Peyer's patch (tissue), 4 donors: ENCODE measurements around the gene LMO1.

Source experiments
- POLR2A ChIP-seq, 2 donors: fragments of 450-650 bp; IDR thresholded peaks; one replicate each; pipeline ENCODE4 v1.5.1; 2017; ENCODE audit warnings: antibody characterized with exemption in 2 of 2, mild to moderate bottlenecking in 2 of 2, moderate library complexity in 2 of 2
- TF ChIP-seq, protein P1 (sequence below), 6 experiments: fragments of 450-650 bp in 4 of 6; fragments of 200-600 bp in 2 of 6; sonication (generic) in 1 of 6; IDR thresholded peaks; one replicate each; pipeline ENCODE4 v1.5.1; 2017 to 2019; ENCODE audit warnings: antibody characterized with exemption in 6 of 6, mild to moderate bottlenecking in 3 of 6, moderate library complexity in 1 of 6

- TF ChIP-seq, protein P1, sequence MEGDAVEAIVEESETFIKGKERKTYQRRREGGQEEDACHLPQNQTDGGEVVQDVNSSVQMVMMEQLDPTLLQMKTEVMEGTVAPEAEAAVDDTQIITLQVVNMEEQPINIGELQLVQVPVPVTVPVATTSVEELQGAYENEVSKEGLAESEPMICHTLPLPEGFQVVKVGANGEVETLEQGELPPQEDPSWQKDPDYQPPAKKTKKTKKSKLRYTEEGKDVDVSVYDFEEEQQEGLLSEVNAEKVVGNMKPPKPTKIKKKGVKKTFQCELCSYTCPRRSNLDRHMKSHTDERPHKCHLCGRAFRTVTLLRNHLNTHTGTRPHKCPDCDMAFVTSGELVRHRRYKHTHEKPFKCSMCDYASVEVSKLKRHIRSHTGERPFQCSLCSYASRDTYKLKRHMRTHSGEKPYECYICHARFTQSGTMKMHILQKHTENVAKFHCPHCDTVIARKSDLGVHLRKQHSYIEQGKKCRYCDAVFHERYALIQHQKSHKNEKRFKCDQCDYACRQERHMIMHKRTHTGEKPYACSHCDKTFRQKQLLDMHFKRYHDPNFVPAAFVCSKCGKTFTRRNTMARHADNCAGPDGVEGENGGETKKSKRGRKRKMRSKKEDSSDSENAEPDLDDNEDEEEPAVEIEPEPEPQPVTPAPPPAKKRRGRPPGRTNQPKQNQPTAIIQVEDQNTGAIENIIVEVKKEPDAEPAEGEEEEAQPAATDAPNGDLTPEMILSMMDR (IDR thresholded peaks at IDR 0.05): no peak
- no peak for TF ChIP-seq POLR2A (IDR thresholded peaks at IDR 0.05)
Measured at GRCh38 chr11:8258289-8258688, 5.4 kb downstream of the LMO1 start.
